Activated CD4-positive, alpha-beta memory T cell treated with anti-CD3 and anti-CD28 coated beads, Interleukin-2, amount 10 ng/mL, durations not matched to agents 7 days and 5 days (primary cell): ENCODE data around the gene DPY19L2. TPM values are rescaled to one million over a fixed set of nuclear protein-coding genes. Genes with fewer than 3 reads are reported as not detected.
"Not testable (repeated sequence)": the region's sequence is repeated elsewhere in the genome, so short reads cannot be mapped to it uniquely, and the experiment has no call there.

ENCODE experiments used
- CTCF ChIA-PET: fragments of 350-600 bp; sonication (Branson Sonifier 250); formaldehyde crosslinking; loops from one replicate; lab custom pipeline; 2021; ENCODE audit warnings: antibody characterized with exemption, inconsistent platforms; lab: Charles Lee
- POLR2A ChIA-PET: fragments of 350-600 bp; sonication (Branson Sonifier 250); formaldehyde crosslinking; loops from one replicate; lab custom pipeline; 2021; ENCODE audit warnings: antibody characterized with exemption; lab: Charles Lee
- DNase-seq: peaks from one replicate; pipeline ENCODE4 v3.0.0-alpha.2; 2020
- H3K27ac Mint-ChIP-seq: one replicate; pipeline ENCODE4 v1.8.0; 2021; ENCODE audit warnings: mild to moderate bottlenecking, mixed read lengths
- H3K27me3 Mint-ChIP-seq: one replicate; pipeline ENCODE4 v1.8.0; 2021; ENCODE audit warnings: mixed read lengths
- H3K36me3 Mint-ChIP-seq: one replicate; pipeline ENCODE4 v1.8.0; 2021; ENCODE audit warnings: low read depth, mixed read lengths
- H3K4me1 Mint-ChIP-seq: one replicate; pipeline ENCODE4 v1.8.0; 2021; ENCODE audit warnings: mixed read lengths
- H3K4me3 Mint-ChIP-seq: one replicate; pipeline ENCODE4 v1.8.0; 2021; ENCODE audit warnings: mild to moderate bottlenecking, mixed read lengths
- H3K9me3 Mint-ChIP-seq: one replicate; pipeline ENCODE4 v1.8.0; 2021; ENCODE audit warnings: mixed read lengths
- total RNA-seq, 2 experiments: library from RNA; stranded (reverse); gene quantifications; one replicate each; pipeline ENCODE4 v1.2.3, GENCODE V29; 2021

Gene DPY19L2
- total RNA-seq, 2 experiments from 2014 or later = 0.25 to 0.28 TPM

- H3K27ac Mint-ChIP-seq, CTCF ChIA-PET, H3K4me1 Mint-ChIP-seq, H3K9me3 Mint-ChIP-seq, H3K36me3 Mint-ChIP-seq, H3K4me3 Mint-ChIP-seq, DNase-seq, H3K27me3 Mint-ChIP-seq, POLR2A ChIA-PET: not testable (repeated sequence)
Measured at GRCh38 chr12:63643381-63644140, 24.7 kb downstream of the DPY19L2 start.

DNA sequence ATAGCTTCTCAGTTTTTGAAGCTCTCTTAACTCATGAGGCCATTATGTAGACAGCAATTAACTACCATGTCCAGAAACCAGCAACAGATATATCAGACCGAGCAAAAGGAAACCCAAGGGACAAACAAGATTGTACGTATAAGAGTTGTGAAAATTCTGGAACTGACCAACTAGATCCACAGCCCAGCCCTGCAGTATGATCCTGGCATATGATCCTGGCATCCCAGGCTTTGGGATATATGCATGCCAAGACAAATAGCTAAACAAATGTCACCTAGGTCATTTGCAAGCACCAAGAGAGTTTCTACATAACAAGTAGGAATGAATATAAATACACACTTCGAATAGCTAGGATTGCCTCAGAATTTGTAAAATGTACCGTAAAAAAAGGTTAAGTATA, 44.0 kb downstream of the DPY19L2 start:
- H3K9me3 Mint-ChIP-seq, H3K4me1 Mint-ChIP-seq, H3K27ac Mint-ChIP-seq, POLR2A ChIA-PET, CTCF ChIA-PET, H3K36me3 Mint-ChIP-seq, H3K27me3 Mint-ChIP-seq, H3K4me3 Mint-ChIP-seq, DNase-seq: not testable (repeated sequence)

DNA sequence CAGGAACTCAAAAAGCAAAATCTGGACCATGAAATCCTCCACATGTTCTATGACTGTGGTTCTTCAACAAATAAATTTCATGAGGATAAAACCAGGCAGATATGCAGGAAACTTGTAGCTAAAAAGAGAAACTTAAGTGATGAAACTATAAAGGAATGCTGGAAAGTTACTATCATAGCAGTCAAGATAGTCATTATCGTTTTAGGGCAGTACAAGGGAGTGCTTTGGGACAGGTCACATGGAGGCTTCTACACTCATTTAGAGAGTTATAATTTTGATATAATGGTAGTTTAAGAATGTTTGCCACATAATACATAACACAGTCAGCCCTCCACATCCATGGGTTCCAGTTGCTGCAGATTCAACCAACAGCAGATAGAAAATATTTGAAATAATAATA, 52.7 kb downstream of the DPY19L2 start:
- H3K4me3 Mint-ChIP-seq, POLR2A ChIA-PET, H3K27me3 Mint-ChIP-seq, H3K4me1 Mint-ChIP-seq, CTCF ChIA-PET, DNase-seq, H3K27ac Mint-ChIP-seq, H3K9me3 Mint-ChIP-seq, H3K36me3 Mint-ChIP-seq: not testable (repeated sequence)

DNA sequence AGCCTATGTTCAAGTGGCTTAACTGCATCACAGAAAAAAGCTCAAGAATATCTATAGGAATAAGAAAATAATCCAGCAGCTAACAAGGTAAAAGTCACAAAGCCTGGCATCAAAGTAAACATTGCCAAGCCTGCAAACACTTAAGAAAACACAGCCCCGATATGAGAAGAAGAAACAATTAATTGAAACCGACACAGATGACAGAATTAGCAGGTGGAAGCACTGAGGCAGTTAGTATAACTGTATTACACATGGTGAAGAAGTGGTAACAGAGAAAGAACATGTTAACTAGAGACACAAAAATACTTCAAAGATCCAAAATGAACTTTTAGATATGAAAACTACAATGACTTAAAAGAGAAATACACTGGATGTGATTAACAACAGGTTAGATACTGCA, 57.0 kb downstream of the DPY19L2 start:
- DNase-seq, CTCF ChIA-PET, H3K27ac Mint-ChIP-seq, H3K27me3 Mint-ChIP-seq, H3K9me3 Mint-ChIP-seq, H3K4me3 Mint-ChIP-seq, H3K36me3 Mint-ChIP-seq, H3K4me1 Mint-ChIP-seq, POLR2A ChIA-PET: not testable (repeated sequence)

DNA sequence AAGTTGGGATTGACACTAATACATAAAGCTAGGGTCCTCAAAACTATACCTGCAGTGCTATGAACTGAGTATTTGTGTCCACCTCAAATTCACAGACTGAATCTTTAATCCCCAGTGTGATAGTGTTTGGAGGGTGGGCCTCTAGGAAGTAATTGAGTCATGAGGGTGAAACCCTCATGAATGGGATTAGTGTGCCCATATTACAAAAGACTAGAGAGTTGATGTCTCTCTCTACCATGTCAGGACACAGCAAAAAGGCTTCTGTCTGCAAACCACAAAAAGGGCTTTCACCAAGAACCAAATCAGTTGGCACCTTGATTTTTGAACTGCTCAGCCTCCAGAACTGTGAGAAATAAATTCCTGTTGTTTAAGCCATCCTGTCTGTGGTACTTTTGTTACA, 59.0 kb downstream of the DPY19L2 start:
- H3K9me3 Mint-ChIP-seq, H3K27ac Mint-ChIP-seq, H3K36me3 Mint-ChIP-seq, DNase-seq, H3K4me1 Mint-ChIP-seq, CTCF ChIA-PET, H3K27me3 Mint-ChIP-seq, H3K4me3 Mint-ChIP-seq, POLR2A ChIA-PET: not testable (repeated sequence)

GRCh38 chr12:63604985-63605384, 63.3 kb downstream of the DPY19L2 start:
- H3K4me3 Mint-ChIP-seq, H3K4me1 Mint-ChIP-seq, POLR2A ChIA-PET, H3K9me3 Mint-ChIP-seq, DNase-seq, H3K36me3 Mint-ChIP-seq, H3K27me3 Mint-ChIP-seq, CTCF ChIA-PET, H3K27ac Mint-ChIP-seq: not testable (repeated sequence)

GRCh38 chr12:63594828-63595227, 73.5 kb downstream of the DPY19L2 start:
- H3K4me3 Mint-ChIP-seq, DNase-seq, H3K9me3 Mint-ChIP-seq, H3K27me3 Mint-ChIP-seq, H3K27ac Mint-ChIP-seq, H3K36me3 Mint-ChIP-seq, CTCF ChIA-PET, H3K4me1 Mint-ChIP-seq, POLR2A ChIA-PET: not testable (repeated sequence)

DNA sequence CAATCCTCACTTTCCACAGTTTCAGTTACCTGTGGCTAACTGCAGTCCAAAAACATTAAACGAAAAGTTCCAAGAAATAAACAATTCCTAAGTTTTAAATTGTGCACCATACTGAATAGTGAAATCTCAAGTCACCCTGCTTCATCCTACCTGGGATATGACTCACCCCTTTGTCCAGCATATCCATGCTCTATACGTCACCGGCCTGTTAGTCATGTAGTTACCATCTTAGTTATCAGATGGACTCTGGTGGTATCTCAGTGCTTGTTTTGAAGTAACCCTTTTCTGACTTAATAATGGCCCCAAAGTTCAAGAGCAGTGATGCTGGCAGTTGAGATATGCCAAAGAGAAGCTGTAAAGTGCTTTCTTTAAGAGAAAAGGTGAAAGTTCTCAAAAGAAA, 83.9 kb downstream of the DPY19L2 start:
- H3K36me3 Mint-ChIP-seq, H3K27me3 Mint-ChIP-seq, POLR2A ChIA-PET, H3K9me3 Mint-ChIP-seq, H3K4me1 Mint-ChIP-seq, DNase-seq, H3K4me3 Mint-ChIP-seq, CTCF ChIA-PET, H3K27ac Mint-ChIP-seq: not testable (repeated sequence)

GRCh38 chr12:63583289-63583688, 85.0 kb downstream of the DPY19L2 start:
- H3K4me1 Mint-ChIP-seq, POLR2A ChIA-PET, H3K27ac Mint-ChIP-seq, H3K27me3 Mint-ChIP-seq, CTCF ChIA-PET, H3K36me3 Mint-ChIP-seq, H3K4me3 Mint-ChIP-seq, DNase-seq, H3K9me3 Mint-ChIP-seq: not testable (repeated sequence)

GRCh38 chr12:63577631-63578030, 90.7 kb downstream of the DPY19L2 start:
- POLR2A ChIA-PET, H3K4me3 Mint-ChIP-seq, DNase-seq, CTCF ChIA-PET, H3K4me1 Mint-ChIP-seq, H3K9me3 Mint-ChIP-seq, H3K27me3 Mint-ChIP-seq, H3K36me3 Mint-ChIP-seq, H3K27ac Mint-ChIP-seq: not testable (repeated sequence)

- DNase-seq, H3K27me3 Mint-ChIP-seq, POLR2A ChIA-PET, H3K27ac Mint-ChIP-seq, H3K36me3 Mint-ChIP-seq, CTCF ChIA-PET, H3K9me3 Mint-ChIP-seq, H3K4me1 Mint-ChIP-seq, H3K4me3 Mint-ChIP-seq: not testable (repeated sequence)
Measured at GRCh38 chr12:63572038-63572437, 96.3 kb downstream of the DPY19L2 start.

DNA sequence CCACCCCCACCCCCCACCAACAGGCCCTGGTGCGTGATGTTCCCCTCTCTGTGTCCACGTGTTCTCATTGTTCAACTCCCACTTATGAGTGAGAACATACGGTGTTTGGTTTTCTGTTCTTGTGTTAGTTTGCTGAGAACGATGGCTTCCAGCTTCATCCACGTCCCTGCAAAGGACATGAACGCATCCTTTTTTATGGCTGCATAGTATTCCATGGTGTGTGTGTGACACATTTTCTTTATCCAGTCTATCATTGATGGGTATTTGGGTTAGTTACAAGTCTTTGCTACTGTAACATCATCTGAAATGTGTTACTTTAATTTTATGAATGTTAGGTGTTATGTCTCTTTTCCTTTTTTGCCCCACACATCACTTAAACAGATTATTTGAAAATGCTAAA, 109.8 kb downstream of the DPY19L2 start:
- H3K4me1 Mint-ChIP-seq, H3K27me3 Mint-ChIP-seq, CTCF ChIA-PET, H3K9me3 Mint-ChIP-seq, POLR2A ChIA-PET, H3K36me3 Mint-ChIP-seq, H3K4me3 Mint-ChIP-seq, DNase-seq, H3K27ac Mint-ChIP-seq: not testable (repeated sequence)

GRCh38 chr12:63551397-63551796, 116.9 kb downstream of the DPY19L2 start:
- H3K4me1 Mint-ChIP-seq, H3K27ac Mint-ChIP-seq, POLR2A ChIA-PET, H3K27me3 Mint-ChIP-seq, DNase-seq, H3K4me3 Mint-ChIP-seq, CTCF ChIA-PET, H3K9me3 Mint-ChIP-seq, H3K36me3 Mint-ChIP-seq: not testable (repeated sequence)

GRCh38 chr12:63549034-63549433, 119.3 kb downstream of the DPY19L2 start:
- H3K27ac Mint-ChIP-seq, H3K4me3 Mint-ChIP-seq, POLR2A ChIA-PET, DNase-seq, H3K27me3 Mint-ChIP-seq, H3K9me3 Mint-ChIP-seq, H3K4me1 Mint-ChIP-seq, CTCF ChIA-PET, H3K36me3 Mint-ChIP-seq: not testable (repeated sequence)
